GM12875 (cell line): Measurements from ENCODE around the gene LTA.

Experiments
- H3K4me3 ChIP-seq: one replicate; pipeline ENCODE4 v1.5.1; 2011; ENCODE audit warnings: low read depth, low read length, control low read depth
- CTCF ChIP-seq: IDR thresholded peaks from 2 replicates; pipeline ENCODE4 v1.5.1; 2011; ENCODE audit warnings: low read depth, mild to moderate bottlenecking, control low read depth, inconsistent platforms, low read length, moderate library complexity, borderline replicate concordance; ENCODE audit not compliant: insufficient read depth

The LTA gene

GRCh38 chr6:31622684-31623091 lies 50.6 kb downstream of the LTA start:
- no peak overlapping the region for H3K4me3 ChIP-seq
- TF ChIP-seq CTCF: no peak
